K562 (cell line): Measurements from ENCODE around the gene TEX52. TPM values are rescaled to one million over a fixed set of nuclear protein-coding genes. Genes with fewer than 3 reads are reported as not detected.

Experiments
- ATAC-seq: fragments of 200-7000 bp; cut with Tn5 transposase; 3 replicates; pipeline ENCODE4 v1.9.1; 2020; ENCODE audit warnings: moderate library complexity
- BruUV-seq: library from RNA; stranded (reverse); fragments of 400-500 nt; replicated peaks from 2 replicates; lab custom pipeline; 2021; lab: Mats Ljungman, UMichigan
- CTCF ChIA-PET: fragments of 300-600 bp; formaldehyde crosslinking; extraction: SDS; loops from one replicate; lab custom pipeline; 2021; ENCODE audit warnings: low intra/inter-chr PET ratio; lab: Yijun Ruan, JAX
- POLR2A ChIA-PET: fragments of 300-600, 350-650 bp; sonication (Branson Sonifier 250); formaldehyde crosslinking; extraction: SDS; loops from one replicate; lab custom pipeline; 2021; ENCODE audit warnings: antibody characterized with exemption, inconsistent platforms; lab: Yijun Ruan, JAX
- DNase-seq, 4 experiments: peaks; one replicate each; pipeline versions ENCODE4 v3.0.0 to v3.0.0-alpha.2; 2011 to 2018; ENCODE audit warnings: low spot score in 3 of 4, mixed read lengths in 3 of 4; ENCODE audit errors: extremely low read depth in 1 of 4
- FAIRE-seq: peaks from 2 replicates; lab custom pipeline; 2011; peaks lifted over from hg19 to GRCh38; lab: Jason Lieb, UNC
- H2AFZ ChIP-seq: 2 replicates; pipeline ENCODE4 v1.6.0; 2011; ENCODE audit warnings: low read depth, low read length, control low read depth, inconsistent platforms
- H3K27ac ChIP-seq: fragments of 200-600 bp; 3 replicates; pipeline ENCODE4 v1.8.0; 2011; ENCODE audit warnings: low read depth, mild to moderate bottlenecking, control low read depth, inconsistent platforms, low read length, moderate library complexity, mixed read lengths; ENCODE audit errors: extremely low read depth
- H3K27me3 ChIP-seq, 2 experiments: fragments of 300-600 bp in 1 of 2; 2 replicates in 1 of 2; 3 replicates in 1 of 2; pipeline versions ENCODE4 v1.6.0 to v1.8.0; 2011; ENCODE audit warnings: inconsistent platforms in 2 of 2, low read length in 2 of 2, mild to moderate bottlenecking in 1 of 2, mixed read lengths in 1 of 2, moderate library complexity in 1 of 2; ENCODE audit not compliant: control insufficient read depth in 2 of 2, insufficient read depth in 2 of 2
- H3K36me3 ChIP-seq: fragments of 300-600 bp; 3 replicates; pipeline ENCODE4 v1.8.0; 2011; ENCODE audit warnings: mild to moderate bottlenecking, low read length, inconsistent platforms; ENCODE audit not compliant: control insufficient read depth, insufficient read depth
- H3K4me1 ChIP-seq, 2 experiments: fragments of 200-600 bp in 1 of 2; replicated peaks in 1 of 2; 2 replicates in 1 of 2; 3 replicates in 1 of 2; pipeline versions ENCODE4 v1.5.1 to v1.8.0; 2011; ENCODE audit warnings: inconsistent platforms in 2 of 2, low read length in 2 of 2, mild to moderate bottlenecking in 1 of 2, mixed read lengths in 1 of 2, moderate library complexity in 1 of 2; ENCODE audit not compliant: control insufficient read depth in 2 of 2, insufficient read depth in 2 of 2
- H3K4me2 ChIP-seq: 2 replicates; pipeline ENCODE4 v1.6.1; 2011; ENCODE audit warnings: low read length, control low read depth, inconsistent platforms, mixed read lengths; ENCODE audit not compliant: insufficient read depth
- H3K4me3 ChIP-seq: fragments of 200-600 bp; sonication (generic), shearing (Covaris generic); 2 replicates; pipeline ENCODE4 v1.5.1; 2016; ENCODE audit warnings: control low read depth, inconsistent platforms
- H3K79me2 ChIP-seq: fragments of 200-600 bp; 3 replicates; pipeline ENCODE4 v1.8.0; 2011; ENCODE audit warnings: low read length, inconsistent platforms; ENCODE audit not compliant: control insufficient read depth, insufficient read depth
- H3K9ac ChIP-seq, 2 experiments: 2 replicates each; pipeline versions ENCODE4 v1.6.0 to v1.6.1; 2011; ENCODE audit warnings: low read depth in 2 of 2, low read length in 2 of 2, control low read depth in 1 of 2, inconsistent platforms in 1 of 2, mild to moderate bottlenecking in 1 of 2, mixed read lengths in 1 of 2; ENCODE audit not compliant: insufficient read depth in 1 of 2
- H3K9me1 ChIP-seq: one replicate; pipeline ENCODE4 v1.6.0; 2011; ENCODE audit warnings: inconsistent platforms, mild to moderate bottlenecking, low read length, moderate library complexity; ENCODE audit not compliant: control insufficient read depth, insufficient read depth
- H3K9me3 ChIP-seq: replicated peaks from 2 replicates; pipeline ENCODE4 v1.5.1; 2011; ENCODE audit warnings: low read depth, low read length, inconsistent platforms; ENCODE audit not compliant: control insufficient read depth, insufficient read depth
- H4K20me1 ChIP-seq: replicated peaks from 2 replicates; pipeline ENCODE4 v1.6.1; 2011; ENCODE audit warnings: low read length, inconsistent platforms, mixed read lengths; ENCODE audit not compliant: control insufficient read depth, insufficient read depth
- FOXA1 ChIP-seq: fragments of 450-650 bp; IDR thresholded peaks from 2 replicates; pipeline ENCODE4 v1.6.1; 2016; ENCODE audit warnings: mild to moderate bottlenecking, borderline replicate concordance
- FOXP1 ChIP-seq: sonication (generic); formaldehyde crosslinking; IDR thresholded peaks from 2 replicates; pipeline ENCODE4 v1.8.0; 2022; ENCODE audit warnings: mild to moderate bottlenecking, missing genetic modification reagents
- GTF2A2 ChIP-seq: IDR thresholded peaks from 2 replicates; pipeline ENCODE4 v1.6.1; 2016; ENCODE audit warnings: mild to moderate bottlenecking, missing genetic modification characterization, missing compliant biosample characterization
- U2AF2 ChIP-seq: fragments of 200-400 bp; formaldehyde crosslinking; optimal IDR thresholded peaks from 2 replicates; pipeline ENCODE3; 2017; ENCODE audit warnings: low read depth, mild to moderate bottlenecking, low read length
- ZFX ChIP-seq: sonication (generic); formaldehyde crosslinking; IDR thresholded peaks from 2 replicates; pipeline ENCODE4 v1.8.0; 2022; ENCODE audit warnings: mild to moderate bottlenecking, missing genetic modification reagents, moderate library complexity
- ZNF12 ChIP-seq: sonication (generic); formaldehyde crosslinking; IDR thresholded peaks from 2 replicates; pipeline ENCODE4 v1.4.0; 2020; ENCODE audit warnings: mild to moderate bottlenecking, missing genetic modification reagents
- in situ Hi-C: fragments of 300-500 bp; cut with MboI; formaldehyde crosslinking; loops from 4 replicates; pipeline ENCODE4 v1.15.0; 2018; ENCODE audit warnings: inconsistent platforms, mixed read lengths
- intact Hi-C: fragments of 100-400 bp; cut with micrococcal nuclease; formaldehyde crosslinking; loops from 2 replicates; pipeline ENCODE4 v1.14.2; 2022
- polyA plus RNA-seq, 8 experiments: library from polyadenylated mRNA; depleted of rRNA in 4 of 8; stranded (reverse) in 5 of 8; unstranded in 3 of 8; fragments of >200 nt; fragmentation: Nextera tagmentation in 2 of 8; fragmentation: Illumina TruSeq in 1 of 8; extraction: Ambion mirVana in 2 of 8; extraction: Trizol in 1 of 8; gene quantifications; 2 replicates each; pipeline versions ENCODE4 v1.2.1 to v1.2.3, GENCODE V29; 2011 to 2014; ENCODE audit warnings: inconsistent platforms in 1 of 8, missing spikeins in 1 of 8
- total RNA-seq, 7 experiments: library from RNA; depleted of rRNA in 6 of 7; stranded (reverse); fragments of >200 nt in 6 of 7; fragmentation: Illumina TruSeq in 2 of 7; extraction: Trizol in 2 of 7; gene quantifications; 2 replicates each; pipeline versions ENCODE4 v1.2.1 to v1.2.3, GENCODE V29; 2011 to 2021; ENCODE audit warnings: low replicate concordance in 1 of 7
- TF ChIP-seq, protein P1 (sequence below), 2 experiments: fragments of 450-650 bp in 1 of 2; IDR thresholded peaks; 2 replicates each; pipeline ENCODE4 v1.6.1; 2011 to 2017; ENCODE audit warnings: low read depth in 2 of 2, antibody characterized with exemption in 1 of 2, borderline replicate concordance in 1 of 2, low read length in 1 of 2, mild to moderate bottlenecking in 1 of 2, mixed read lengths in 1 of 2; ENCODE audit not compliant: control insufficient read depth in 1 of 2
- TF ChIP-seq, protein P2 (sequence below): sonication (generic); IDR thresholded peaks from 2 replicates; pipeline ENCODE4 v1.6.1; 2016

TEX52 gene
- total and polyA plus RNA-seq, 9 of the 15 experiments (the other 6 are each of a cell fraction or from before 2014, with no cell fraction given) = not detected

DNA sequence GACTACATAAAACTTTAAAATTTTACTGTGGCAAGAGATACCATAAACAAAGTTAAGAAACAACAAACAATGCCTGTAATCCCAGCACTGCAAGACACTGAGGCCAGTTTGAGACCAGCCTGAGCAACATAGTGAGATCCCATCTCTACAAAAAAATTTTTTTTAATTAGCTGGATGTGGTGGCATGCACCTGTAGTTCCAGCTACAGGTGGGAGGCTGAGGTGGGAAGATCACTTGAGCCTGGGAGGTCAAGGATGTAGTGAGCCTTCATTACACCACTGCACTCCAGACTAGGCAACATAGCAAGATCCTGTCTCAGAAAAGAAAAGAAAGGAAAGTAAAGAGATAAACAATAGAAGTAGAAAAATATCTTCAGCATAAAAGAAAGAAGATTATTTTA is 3.3 kb upstream of the TEX52 start:
- Histone ChIP-seq H4K20me1 (no peaks in the 10 kb centered on the region), H3K27me3 (no peaks in the 10 kb centered on the region), H3K9me1 (no peaks in the 10 kb centered on the region), H3K4me3 (no peak overlapping the region), H3K9ac (no peak overlapping the region), H3K79me2 (no peaks in the 10 kb centered on the region), H2AFZ (no peak overlapping the region), H3K9me3 (no peaks in the 10 kb centered on the region), H3K4me1 (no peaks in the 10 kb centered on the region), H3K4me2 (no peak overlapping the region), H3K27ac (no peak overlapping the region), H3K36me3 (peaks cover 59% of the 10 kb centered on the region; the same call in 2 of the 3 replicates)
- ATAC-seq = no peak
- ChIA-PET POLR2A (no interaction called here), CTCF (no interaction called here)
- in situ Hi-C loops (no loop called here), intact Hi-C loops (no loop called here)
- BruUV-seq = no TSS peak
- no peak for DNase-seq
- no peak for FAIRE-seq
- TF ChIP-seq ZFX (CRISPR knock-in tag) (no peak), FOXA1 (no peak), U2AF2 (no peak), GTF2A2 (tag) (no peak), FOXP1 (CRISPR knock-in tag) (no peak), ZNF12 (no peak)
- TF ChIP-seq, protein P1, sequence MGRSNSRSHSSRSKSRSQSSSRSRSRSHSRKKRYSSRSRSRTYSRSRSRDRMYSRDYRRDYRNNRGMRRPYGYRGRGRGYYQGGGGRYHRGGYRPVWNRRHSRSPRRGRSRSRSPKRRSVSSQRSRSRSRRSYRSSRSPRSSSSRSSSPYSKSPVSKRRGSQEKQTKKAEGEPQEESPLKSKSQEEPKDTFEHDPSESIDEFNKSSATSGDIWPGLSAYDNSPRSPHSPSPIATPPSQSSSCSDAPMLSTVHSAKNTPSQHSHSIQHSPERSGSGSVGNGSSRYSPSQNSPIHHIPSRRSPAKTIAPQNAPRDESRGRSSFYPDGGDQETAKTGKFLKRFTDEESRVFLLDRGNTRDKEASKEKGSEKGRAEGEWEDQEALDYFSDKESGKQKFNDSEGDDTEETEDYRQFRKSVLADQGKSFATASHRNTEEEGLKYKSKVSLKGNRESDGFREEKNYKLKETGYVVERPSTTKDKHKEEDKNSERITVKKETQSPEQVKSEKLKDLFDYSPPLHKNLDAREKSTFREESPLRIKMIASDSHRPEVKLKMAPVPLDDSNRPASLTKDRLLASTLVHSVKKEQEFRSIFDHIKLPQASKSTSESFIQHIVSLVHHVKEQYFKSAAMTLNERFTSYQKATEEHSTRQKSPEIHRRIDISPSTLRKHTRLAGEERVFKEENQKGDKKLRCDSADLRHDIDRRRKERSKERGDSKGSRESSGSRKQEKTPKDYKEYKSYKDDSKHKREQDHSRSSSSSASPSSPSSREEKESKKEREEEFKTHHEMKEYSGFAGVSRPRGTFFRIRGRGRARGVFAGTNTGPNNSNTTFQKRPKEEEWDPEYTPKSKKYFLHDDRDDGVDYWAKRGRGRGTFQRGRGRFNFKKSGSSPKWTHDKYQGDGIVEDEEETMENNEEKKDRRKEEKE (IDR thresholded peaks at IDR 0.05; ENCODE audit: borderline replicate concordance in 1 of 2, control insufficient read depth in 1 of 2, low read depth in 2 of 2, low read length in 1 of 2) = no peak
- TF ChIP-seq, protein P2, sequence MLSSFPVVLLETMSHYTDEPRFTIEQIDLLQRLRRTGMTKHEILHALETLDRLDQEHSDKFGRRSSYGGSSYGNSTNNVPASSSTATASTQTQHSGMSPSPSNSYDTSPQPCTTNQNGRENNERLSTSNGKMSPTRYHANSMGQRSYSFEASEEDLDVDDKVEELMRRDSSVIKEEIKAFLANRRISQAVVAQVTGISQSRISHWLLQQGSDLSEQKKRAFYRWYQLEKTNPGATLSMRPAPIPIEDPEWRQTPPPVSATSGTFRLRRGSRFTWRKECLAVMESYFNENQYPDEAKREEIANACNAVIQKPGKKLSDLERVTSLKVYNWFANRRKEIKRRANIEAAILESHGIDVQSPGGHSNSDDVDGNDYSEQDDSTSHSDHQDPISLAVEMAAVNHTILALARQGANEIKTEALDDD = no peak
